VCaP (cell line): ENCODE measurements around the gene TBC1D2.

Experiments
- H3K27ac ChIP-seq: fragments of 450-650 bp; 2 replicates; pipeline ENCODE4 v1.5.1; 2017
- TF ChIP-seq, protein P1 (sequence below): fragments of 450-650 bp; conservative IDR thresholded peaks from 2 replicates; pipeline ENCODE4 v1.5.1; 2017; ENCODE audit warnings: mild to moderate bottlenecking, moderate library complexity

The TBC1D2 gene

GRCh38 chr9:98298476-98298875, 43.0 kb upstream of the TBC1D2 start:
- H3K27ac ChIP-seq = no peak overlapping the region
- TF ChIP-seq, protein P1, sequence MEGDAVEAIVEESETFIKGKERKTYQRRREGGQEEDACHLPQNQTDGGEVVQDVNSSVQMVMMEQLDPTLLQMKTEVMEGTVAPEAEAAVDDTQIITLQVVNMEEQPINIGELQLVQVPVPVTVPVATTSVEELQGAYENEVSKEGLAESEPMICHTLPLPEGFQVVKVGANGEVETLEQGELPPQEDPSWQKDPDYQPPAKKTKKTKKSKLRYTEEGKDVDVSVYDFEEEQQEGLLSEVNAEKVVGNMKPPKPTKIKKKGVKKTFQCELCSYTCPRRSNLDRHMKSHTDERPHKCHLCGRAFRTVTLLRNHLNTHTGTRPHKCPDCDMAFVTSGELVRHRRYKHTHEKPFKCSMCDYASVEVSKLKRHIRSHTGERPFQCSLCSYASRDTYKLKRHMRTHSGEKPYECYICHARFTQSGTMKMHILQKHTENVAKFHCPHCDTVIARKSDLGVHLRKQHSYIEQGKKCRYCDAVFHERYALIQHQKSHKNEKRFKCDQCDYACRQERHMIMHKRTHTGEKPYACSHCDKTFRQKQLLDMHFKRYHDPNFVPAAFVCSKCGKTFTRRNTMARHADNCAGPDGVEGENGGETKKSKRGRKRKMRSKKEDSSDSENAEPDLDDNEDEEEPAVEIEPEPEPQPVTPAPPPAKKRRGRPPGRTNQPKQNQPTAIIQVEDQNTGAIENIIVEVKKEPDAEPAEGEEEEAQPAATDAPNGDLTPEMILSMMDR = no peak

DNA sequence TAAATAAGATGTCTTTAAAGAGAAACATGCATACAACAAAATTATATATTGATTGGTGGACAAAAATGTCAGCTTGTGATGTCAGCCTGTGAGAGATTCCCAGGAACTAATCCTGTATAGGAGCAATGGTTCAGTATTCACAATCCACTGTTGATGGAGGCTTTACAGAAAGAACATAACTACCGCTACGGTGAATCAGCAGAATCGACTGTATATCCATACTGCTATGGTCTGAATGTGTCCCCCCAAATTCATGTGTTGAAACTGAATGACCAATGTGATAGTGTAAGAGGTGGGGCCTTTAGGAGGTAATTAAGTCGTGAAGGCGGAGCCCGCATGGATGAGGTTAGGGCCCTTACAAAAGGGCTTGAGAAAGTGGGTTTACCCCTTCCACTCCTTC, 40.4 kb upstream of the TBC1D2 start:
- no peak overlapping the region for H3K27ac ChIP-seq
- TF ChIP-seq, protein P1 = no peak

DNA sequence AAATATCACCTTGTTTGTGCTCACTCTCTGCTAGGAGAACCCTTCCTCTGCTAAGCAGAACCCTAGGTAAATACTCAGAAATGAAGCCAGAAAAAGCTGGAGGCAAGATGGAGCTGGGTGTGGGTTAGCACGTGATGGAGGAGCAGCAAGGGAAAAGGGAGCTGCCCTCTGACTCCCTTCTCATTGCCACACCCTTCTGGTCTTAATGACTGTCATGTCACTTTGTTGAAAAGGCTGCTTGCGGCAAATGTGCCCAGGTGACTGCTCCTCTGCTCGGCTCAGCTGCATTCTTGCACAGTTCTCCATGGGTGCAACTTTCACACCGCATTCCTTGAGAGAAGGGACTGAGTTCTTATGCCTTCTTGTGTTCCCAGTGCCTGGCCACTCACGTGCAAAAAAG, 36.4 kb upstream of the TBC1D2 start:
- H3K27ac ChIP-seq = no peak overlapping the region
- TF ChIP-seq, protein P1 = no peak

DNA sequence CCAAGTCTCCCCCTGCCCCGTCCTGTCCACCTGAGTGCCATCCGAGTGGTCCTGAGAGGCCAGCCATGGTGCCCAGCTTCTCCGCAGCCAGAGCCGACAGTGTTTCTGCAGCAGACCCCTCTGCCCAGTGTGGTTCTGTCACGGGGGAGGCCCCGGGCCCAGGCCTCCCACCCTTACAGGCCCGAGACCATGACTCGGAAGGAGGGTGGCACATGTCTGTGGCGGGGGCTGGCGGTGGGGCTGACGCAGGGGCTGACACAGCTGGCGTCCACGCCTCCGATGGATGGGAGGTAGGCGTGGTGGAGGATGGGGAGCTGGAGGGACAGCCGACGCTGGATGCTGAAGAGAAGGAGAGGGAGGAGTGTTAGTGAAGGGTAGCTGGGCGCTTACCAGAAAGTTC, 35.0 kb upstream of the TBC1D2 start:
- H3K27ac ChIP-seq = no peak overlapping the region
- TF ChIP-seq, protein P1 = no peak

- H3K27ac ChIP-seq = no peak overlapping the region
- TF ChIP-seq, protein P1 = no peak
Measured at GRCh38 chr9:98289614-98290201, 34.3 kb upstream of the TBC1D2 start.

DNA sequence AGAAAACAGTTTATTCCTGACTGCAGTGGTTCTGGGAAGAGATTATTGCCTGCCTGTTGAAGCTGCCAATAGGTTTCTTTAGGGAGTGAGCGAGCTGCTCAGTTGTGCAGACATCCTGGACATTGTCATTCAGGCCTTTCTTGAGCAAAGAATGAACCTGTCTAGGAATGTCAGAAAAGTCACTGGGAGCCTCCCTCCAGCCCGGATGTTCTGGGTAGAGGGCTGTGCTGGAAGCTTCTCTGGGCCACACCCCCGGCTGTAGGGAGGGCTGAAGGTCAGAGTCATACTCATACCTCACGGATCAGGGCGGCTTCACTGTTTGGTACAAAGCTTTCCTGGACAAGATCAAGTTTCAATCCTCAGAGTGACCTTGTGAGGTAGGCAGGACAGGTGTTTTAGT, 33.4 kb upstream of the TBC1D2 start:
- TF ChIP-seq, protein P1 = no peak
- H3K27ac ChIP-seq = no peak overlapping the region

GRCh38 chr9:98287384-98287783, 31.9 kb upstream of the TBC1D2 start:
- TF ChIP-seq, protein P1 = no peak

DNA sequence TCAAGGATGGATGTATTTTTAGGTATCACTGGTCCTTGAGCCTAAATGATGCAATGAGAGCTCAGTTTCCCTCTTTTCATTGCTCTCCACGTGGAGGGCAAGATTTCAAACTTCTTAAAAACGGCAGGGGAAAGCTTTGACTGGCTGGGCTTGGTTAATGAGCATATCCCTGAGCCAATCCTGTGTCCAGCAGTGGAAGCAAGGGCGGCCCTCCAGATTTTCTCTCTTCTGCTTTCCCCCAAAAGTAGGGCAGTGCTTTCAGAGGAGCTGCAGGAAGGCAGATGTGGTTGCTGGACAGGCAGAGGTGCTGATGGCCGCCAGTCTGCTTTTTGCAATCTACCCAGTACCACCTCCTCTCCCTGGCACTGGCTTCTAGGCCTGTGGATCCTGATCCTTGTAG, 30.0 kb upstream of the TBC1D2 start:
- no peak overlapping the region for H3K27ac ChIP-seq
- TF ChIP-seq, protein P1 = no peak

More at GRCh38 chr9:98287384-98287783, 31.9 kb upstream of the TBC1D2 start:
- H3K27ac ChIP-seq = no peak overlapping the region
